GM18951 (cell line): Measurements from ENCODE around the gene CHPT1.
"Not testable (repeated sequence)": the region's sequence is repeated elsewhere in the genome, so short reads cannot be mapped to it uniquely, and the experiment has no call there.

Experiments used
- POLR2A ChIP-seq: IDR thresholded peaks from 4 replicates; pipeline ENCODE4 v1.6.1; 2011; ENCODE audit warnings: mild to moderate bottlenecking; ENCODE audit not compliant: insufficient read length, insufficient read depth; ENCODE audit errors: extremely low read depth
- in situ Hi-C: fragments of 300-500 bp; cut with MboI; formaldehyde crosslinking; loops from one replicate; pipeline ENCODE4 v1.12.0; 2022; ENCODE audit warnings: low sequenced_read_pairs, mixed read lengths, inconsistent platforms; ENCODE audit not compliant: unreplicated experiment

Gene CHPT1

DNA sequence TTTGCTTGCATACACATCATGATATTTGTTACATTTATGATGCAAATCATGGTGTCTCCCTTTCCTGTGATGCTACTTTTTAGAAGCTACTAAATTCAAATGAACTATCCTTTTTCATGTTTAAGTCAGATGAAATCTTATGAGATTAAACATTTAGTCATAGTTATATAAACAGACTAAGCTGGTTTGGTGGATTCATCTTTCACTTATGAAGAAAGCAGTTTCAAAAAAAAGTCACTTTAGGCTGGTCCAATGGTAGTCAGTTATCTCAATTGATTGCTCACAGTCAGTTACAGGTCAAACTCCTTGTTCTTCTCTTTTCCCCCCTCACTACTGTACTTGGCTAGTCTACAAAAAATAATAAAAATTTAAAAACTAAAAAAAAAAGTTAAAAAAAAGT lies 22.1 kb downstream of the CHPT1 start:
- in situ Hi-C loops: no loop called here
- no peak for TF ChIP-seq POLR2A

DNA sequence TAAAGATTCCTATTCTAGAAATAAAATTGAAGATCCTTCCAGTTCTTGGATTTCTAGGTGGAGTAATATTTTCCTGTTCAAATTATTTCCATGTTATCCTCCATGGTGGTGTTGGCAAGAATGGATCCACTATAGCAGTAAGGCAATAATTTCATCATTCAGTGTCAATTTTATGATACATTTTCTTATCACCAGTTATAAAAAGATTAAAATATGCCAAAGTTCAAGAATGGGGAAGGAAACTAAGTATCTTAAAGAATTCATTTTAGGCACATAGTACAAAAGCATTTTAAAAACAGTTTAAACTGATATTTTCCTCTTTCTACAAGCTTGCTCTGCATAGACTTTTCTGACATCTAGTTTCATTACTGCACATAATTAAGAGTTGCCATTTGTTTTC lies 22.7 kb downstream of the CHPT1 start:
- no peak for TF ChIP-seq POLR2A
- in situ Hi-C loops: no loop called here

DNA sequence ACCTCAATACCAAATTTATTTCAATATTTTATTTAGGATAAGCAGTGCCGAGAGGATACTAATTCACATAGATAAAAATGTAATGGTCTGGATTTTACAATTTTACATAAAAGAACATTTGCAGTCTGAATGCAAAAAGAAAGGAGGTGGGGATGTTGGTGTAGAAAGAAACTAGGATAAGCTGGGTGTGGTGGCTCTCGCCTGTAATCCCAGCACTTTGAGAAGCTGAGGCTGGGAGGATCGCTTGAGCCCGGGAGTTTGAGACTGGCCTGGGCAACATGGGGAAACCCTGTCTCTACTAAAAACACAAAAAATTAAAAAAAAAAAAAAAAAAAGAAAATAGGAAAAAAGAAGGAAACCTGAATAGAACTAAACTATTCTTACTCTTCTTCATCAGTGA lies 25.0 kb downstream of the CHPT1 start:
- no peak for TF ChIP-seq POLR2A
- in situ Hi-C loops: no loop called here

DNA sequence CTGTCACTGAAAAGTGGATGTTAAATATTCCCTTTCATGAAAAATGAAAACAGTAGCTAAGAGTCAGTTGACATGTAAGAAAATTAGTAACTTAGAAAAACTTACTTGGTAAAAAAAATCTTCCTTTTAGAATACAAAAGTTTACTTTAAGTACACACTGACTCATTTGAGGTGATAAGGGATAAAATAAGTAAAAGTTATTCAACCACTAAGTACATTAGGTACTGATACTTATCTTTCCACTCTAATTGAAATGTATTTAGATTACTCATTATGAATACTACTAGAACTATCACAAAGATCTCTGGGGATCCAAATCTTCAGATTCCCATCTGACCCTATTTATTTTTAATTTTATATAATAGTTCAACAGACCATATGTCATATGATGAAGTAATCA lies 29.7 kb downstream of the CHPT1 start:
- TF ChIP-seq POLR2A: no peak
- in situ Hi-C loops: no loop called here

DNA sequence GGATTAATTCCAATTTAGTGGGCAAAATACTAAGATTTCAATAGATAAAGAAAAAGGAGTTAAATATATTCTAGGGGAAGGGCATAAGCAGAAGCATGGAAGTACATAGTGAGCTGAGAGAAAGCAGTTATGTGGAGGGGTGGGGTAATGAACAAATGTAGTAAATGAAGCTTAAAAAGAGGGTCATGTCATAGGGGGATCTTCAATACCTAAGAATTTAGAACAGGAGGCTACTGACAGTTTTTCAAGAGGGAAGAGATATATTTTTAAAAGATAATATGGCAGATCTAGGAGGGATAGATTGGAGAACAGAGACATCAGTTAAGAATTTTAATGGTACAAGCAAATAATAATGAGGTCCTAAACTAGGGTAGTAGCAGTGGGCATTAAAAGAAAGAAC lies 32.4 kb downstream of the CHPT1 start:
- no peak for TF ChIP-seq POLR2A
- in situ Hi-C loops: no loop called here

- no peak for TF ChIP-seq POLR2A
- in situ Hi-C loops: no loop called here
Measured at GRCh38 chr12:101732318-101732717, 34.9 kb downstream of the CHPT1 start.

GRCh38 chr12:101733166-101733565 lies 35.7 kb downstream of the CHPT1 start:
- no peak for TF ChIP-seq POLR2A
- in situ Hi-C loops: no loop called here

DNA sequence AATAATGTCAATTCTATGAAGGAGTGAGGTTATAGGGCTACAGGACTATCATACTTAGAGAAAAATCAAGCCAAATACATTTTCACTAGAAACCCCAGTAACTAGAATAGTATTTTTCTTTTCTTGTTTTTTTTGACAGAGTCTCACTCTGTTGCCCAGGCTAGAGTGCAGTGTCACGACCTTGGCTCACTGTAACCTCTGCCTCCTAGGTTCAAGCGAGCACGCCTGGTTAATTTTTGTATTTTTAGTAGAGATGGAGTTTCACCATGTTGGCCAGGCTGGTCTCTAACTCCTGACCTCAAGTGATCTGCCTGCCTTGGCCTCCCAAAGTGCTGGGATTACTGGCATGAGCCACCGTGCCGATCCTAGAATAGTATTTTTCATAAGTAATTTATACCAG lies 37.0 kb downstream of the CHPT1 start:
- in situ Hi-C loops: not testable (repeated sequence)

DNA sequence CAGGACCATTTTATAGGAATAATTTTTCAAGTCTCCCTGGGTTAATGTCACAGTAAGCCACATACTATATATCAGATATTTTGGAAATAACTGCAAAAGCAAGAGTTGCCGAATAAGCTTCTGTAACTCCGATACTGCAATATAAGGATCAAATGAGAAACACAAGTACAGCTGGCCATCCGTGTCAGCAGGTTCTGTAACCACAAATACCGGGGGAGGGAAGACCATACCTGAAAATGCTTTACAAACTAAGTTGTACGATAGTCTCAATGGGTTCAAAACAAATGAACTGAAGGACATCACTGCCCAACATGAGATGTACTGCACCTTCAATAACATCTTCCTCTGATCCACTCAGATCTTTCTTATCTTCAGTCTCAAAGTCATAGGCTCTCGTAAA lies 40.0 kb downstream of the CHPT1 start:
- no peak for TF ChIP-seq POLR2A
- in situ Hi-C loops: no loop called here

DNA sequence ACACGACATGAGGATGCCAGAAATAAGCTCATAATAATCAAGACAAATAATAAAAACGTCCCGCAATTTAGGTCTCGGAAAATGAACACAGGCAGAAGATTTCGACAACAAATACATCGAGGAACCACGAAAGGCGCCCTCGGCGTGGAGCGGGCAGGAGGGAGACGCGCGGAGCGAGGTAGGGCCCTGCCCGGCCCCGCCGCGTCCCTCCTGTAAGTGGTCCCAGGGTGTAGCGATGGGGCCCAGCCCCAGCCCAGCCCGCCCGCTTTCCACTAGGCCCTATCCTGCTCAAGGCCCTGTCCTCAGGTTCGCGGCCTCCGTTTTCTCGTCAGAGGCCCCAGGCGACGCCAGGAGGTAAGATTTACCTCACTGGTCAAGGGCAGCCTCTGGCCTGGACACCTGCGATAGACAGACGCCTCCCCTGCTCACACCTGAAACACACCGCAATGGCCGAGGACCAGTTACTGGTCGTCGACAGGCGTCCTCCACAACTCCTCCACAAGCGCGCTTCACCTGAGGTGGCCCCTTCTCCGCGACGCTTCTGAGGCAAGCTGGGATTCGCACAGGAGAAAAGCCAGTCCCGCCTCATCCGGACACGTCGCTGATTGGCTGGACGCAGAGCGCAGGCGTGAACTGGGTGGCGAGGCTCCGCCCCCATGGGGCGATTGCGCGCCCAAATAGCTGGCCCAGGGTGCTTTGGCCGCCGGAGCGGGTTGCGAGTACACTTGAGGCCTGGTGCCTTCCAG lies 41.7 kb downstream of the CHPT1 start, which contains the start of gene SYCP3:
TSS of gene SYCP3 (minus strand) at position 543 of the 746 bp plus-strand sequence. CDS start 1,527 bp downstream, outside the sequence.
- TF ChIP-seq POLR2A: no peak
- in situ Hi-C loops: no loop called here

GRCh38 chr12:101740566-101740965 lies 43.1 kb downstream of the CHPT1 start:
- no peak for TF ChIP-seq POLR2A
- in situ Hi-C loops: no loop called here

GRCh38 chr12:101740980-101741379 lies 43.5 kb downstream of the CHPT1 start:
- in situ Hi-C loops: no loop called here
- TF ChIP-seq POLR2A: no peak

GRCh38 chr12:101743242-101743641 lies 45.8 kb downstream of the CHPT1 start:
- in situ Hi-C loops: no loop called here
- TF ChIP-seq POLR2A: no peak

- in situ Hi-C loops: no loop called here
- TF ChIP-seq POLR2A: no peak
Measured at GRCh38 chr12:101743724-101744472, 46.5 kb downstream of the CHPT1 start.
